ENCODE measurements around the gene SAMD14. TPM values are rescaled to one million over a fixed set of nuclear protein-coding genes. Genes with fewer than 3 reads are reported as not detected.
A peak's percentile ranks its signal among the peaks of the same experiment; 100 is the strongest.

The SAMD14 gene
- total and polyA plus RNA-seq, 2 experiments from 2014 or later = 0.70 to 4.7 TPM

GRCh38 chr17:50167371-50167770, 37.4 kb upstream of the SAMD14 start:
- Mint-ChIP-seq H3K36me3 (ENCODE audit: low read depth) (no peaks in the 10 kb centered on the region), H3K4me1 (peaks cover 21% of the 10 kb centered on the region), H3K27ac (no peak overlapping the region), H3K9me3 (no peaks in the 10 kb centered on the region; the same call in 2 of the 3 replicates), H3K4me3 (no peak overlapping the region), H3K27me3 (ENCODE audit: insufficient read depth, low read depth, poor library complexity) (peaks cover 17% of the 10 kb centered on the region)
- H3K27ac ChIP-seq (ENCODE audit: low read depth) = no peak overlapping the region
- no peaks in the 10 kb centered on the region for H4K20me1 ChIP-seq (replicated peaks; ENCODE audit: insufficient read depth)
- no peak overlapping the region for H3K4me3 ChIP-seq
- TF ChIP-seq ZNF331 (CRISPR knock-in tag; IDR thresholded peaks at IDR 0.05; ENCODE audit: low read depth) = no peak
- no peak for TF ChIP-seq NANOG (IDR thresholded peaks at IDR 0.05; ENCODE audit: borderline replicate concordance)
- no peak for TF ChIP-seq CREB1 (CRISPR knock-in tag; IDR thresholded peaks at IDR 0.05; ENCODE audit: low read depth)
- no peak for TF ChIP-seq POLR2AphosphoS5 (IDR thresholded peaks at IDR 0.05; ENCODE audit: low read depth)
- TF ChIP-seq ZNF462 (CRISPR knock-in tag; IDR thresholded peaks at IDR 0.05) = no peak
- TF ChIP-seq REST (IDR thresholded peaks at IDR 0.05; ENCODE audit: unreplicated experiment) = no peak
- TF ChIP-seq ZNF114 (CRISPR knock-in tag; IDR thresholded peaks at IDR 0.05) = no peak
- TF ChIP-seq EZH2 (IDR thresholded peaks at IDR 0.05; ENCODE audit: low read depth, unreplicated experiment) = no peak
- no peak for TF ChIP-seq JUNB (IDR thresholded peaks at IDR 0.05; ENCODE audit: unreplicated experiment)
- no peak for TF ChIP-seq ETS1 (IDR thresholded peaks at IDR 0.05)
- TF ChIP-seq STAT1 (IDR thresholded peaks at IDR 0.05; ENCODE audit: unreplicated experiment) = no peak
- TF ChIP-seq, protein P1, sequence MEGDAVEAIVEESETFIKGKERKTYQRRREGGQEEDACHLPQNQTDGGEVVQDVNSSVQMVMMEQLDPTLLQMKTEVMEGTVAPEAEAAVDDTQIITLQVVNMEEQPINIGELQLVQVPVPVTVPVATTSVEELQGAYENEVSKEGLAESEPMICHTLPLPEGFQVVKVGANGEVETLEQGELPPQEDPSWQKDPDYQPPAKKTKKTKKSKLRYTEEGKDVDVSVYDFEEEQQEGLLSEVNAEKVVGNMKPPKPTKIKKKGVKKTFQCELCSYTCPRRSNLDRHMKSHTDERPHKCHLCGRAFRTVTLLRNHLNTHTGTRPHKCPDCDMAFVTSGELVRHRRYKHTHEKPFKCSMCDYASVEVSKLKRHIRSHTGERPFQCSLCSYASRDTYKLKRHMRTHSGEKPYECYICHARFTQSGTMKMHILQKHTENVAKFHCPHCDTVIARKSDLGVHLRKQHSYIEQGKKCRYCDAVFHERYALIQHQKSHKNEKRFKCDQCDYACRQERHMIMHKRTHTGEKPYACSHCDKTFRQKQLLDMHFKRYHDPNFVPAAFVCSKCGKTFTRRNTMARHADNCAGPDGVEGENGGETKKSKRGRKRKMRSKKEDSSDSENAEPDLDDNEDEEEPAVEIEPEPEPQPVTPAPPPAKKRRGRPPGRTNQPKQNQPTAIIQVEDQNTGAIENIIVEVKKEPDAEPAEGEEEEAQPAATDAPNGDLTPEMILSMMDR (conservative IDR thresholded peaks at IDR 0.05; ENCODE audit: low read depth in 2 of 2) = no peak
- TF ChIP-seq EZH2phosphoT487 (IDR thresholded peaks at IDR 0.05; ENCODE audit: unreplicated experiment) = no peak
- peaks cover 3% of the 10 kb centered on the region; the same call in 1 of the 2 replicates for H3K27me3 ChIP-seq (ENCODE audit: insufficient read depth)
- no peak overlapping the region for H3K4me2 ChIP-seq
- H3K36me3 ChIP-seq (ENCODE audit: insufficient read depth) = no peaks in the 10 kb centered on the region
- H2AFZ ChIP-seq = 0 out of 2 replicates have a peak overlapping the region, but pooled peaks have one; percentile 56
- H3K4me1 ChIP-seq (ENCODE audit: insufficient read depth) = peaks cover under 1% of the 10 kb centered on the region; the same call in 1 of the 2 replicates
- H3K79me2 ChIP-seq (replicated peaks; ENCODE audit: insufficient read depth) = no peaks in the 10 kb centered on the region
- no peak for DNase-seq (ENCODE audit: low spot score)
- no peak for ATAC-seq
- H3K9me2 ChIP-seq (ENCODE audit: insufficient read depth) = no peaks in the 10 kb centered on the region
- H3F3A ChIP-seq (replicated peaks; ENCODE audit: low read depth) = no peaks in the 10 kb centered on the region; the same call in 1 of the 2 replicates

All from GM23338 (cell line).